Measurements from ENCODE around the gene FBXO31. TPM values are rescaled to one million over a fixed set of nuclear protein-coding genes. Genes with fewer than 3 reads are reported as not detected.
A peak's percentile ranks its signal among the peaks of the same experiment; 100 is the strongest.
"Not testable (repeated sequence)": the region's sequence is repeated elsewhere in the genome, so short reads cannot be mapped to it uniquely, and the experiment has no call there.

The FBXO31 gene
- total RNA-seq, 1 experiment from 2014 or later = 17.1 TPM

GRCh38 chr16:87391324-87391949 is 7.9 kb upstream of the FBXO31 start:
- no peak for DNase-seq
- H4K20me1 ChIP-seq (ENCODE audit: insufficient read depth, low read depth, low read length) = peaks cover 16% of the 10 kb centered on the region; the same call in 1 of the 2 replicates
- peaks cover 48% of the 10 kb centered on the region for H3K79me2 ChIP-seq (ENCODE audit: low read length)
- H2AFZ ChIP-seq (ENCODE audit: low read length) = no peak overlapping the region
- H3K4me1 ChIP-seq (ENCODE audit: low read length) = peaks cover 49% of the 10 kb centered on the region
- no peaks in the 10 kb centered on the region for H3K9me2 ChIP-seq (replicated peaks; ENCODE audit: insufficient read depth, low read length)
- no peaks in the 10 kb centered on the region for H3K9me3 ChIP-seq (ENCODE audit: low read length)
- H3K36me3 ChIP-seq (ENCODE audit: insufficient read depth, low read length) = no peaks in the 10 kb centered on the region; the same call in 1 of the 2 replicates
- peak overlapping the region; percentile 93 for H3K9ac ChIP-seq (ENCODE audit: low read length)
- H3K4me3 ChIP-seq (ENCODE audit: low read length) = peak overlapping the region; percentile 85
- peak overlapping the region; percentile 67 for H3K27ac ChIP-seq (ENCODE audit: low read length)
- peak overlapping the region; percentile 89 for H3K4me2 ChIP-seq (ENCODE audit: low read depth, low read length, poor library complexity, severe bottlenecking)
- H3K27me3 ChIP-seq (ENCODE audit: low read length) = no peaks in the 10 kb centered on the region

GRCh38 chr16:87390641-87391323 is 7.2 kb upstream of the FBXO31 start:
- peak overlapping the region; percentile 89 for H3K4me2 ChIP-seq (ENCODE audit: low read depth, low read length, poor library complexity, severe bottlenecking)

GRCh38 chr16:87389914-87390313 is 6.3 kb upstream of the FBXO31 start:
- not testable (repeated sequence) for H3K9ac ChIP-seq (ENCODE audit: low read length); DNase-seq; H3K4me2 ChIP-seq (ENCODE audit: low read depth, low read length, poor library complexity, severe bottlenecking); H2AFZ ChIP-seq (ENCODE audit: low read length); H3K27me3 ChIP-seq (ENCODE audit: low read length); H3K9me3 ChIP-seq (ENCODE audit: low read length); H3K27ac ChIP-seq (ENCODE audit: low read length); H3K9me2 ChIP-seq (replicated peaks; ENCODE audit: insufficient read depth, low read length); H3K4me3 ChIP-seq (ENCODE audit: low read length); H3K36me3 ChIP-seq (ENCODE audit: insufficient read depth, low read length)
- Histone ChIP-seq H3K79me2 (ENCODE audit: low read length) (peaks cover 37% of the 10 kb centered on the region), H4K20me1 (ENCODE audit: insufficient read depth, low read depth, low read length) (peaks cover 13% of the 10 kb centered on the region; the same call in 1 of the 2 replicates), H3K4me1 (ENCODE audit: low read length) (peaks cover 50% of the 10 kb centered on the region)

More at GRCh38 chr16:87390641-87391323, 7.2 kb upstream of the FBXO31 start:
- peak overlapping the region; percentile 67 for H3K27ac ChIP-seq (ENCODE audit: low read length)
- H4K20me1 ChIP-seq (ENCODE audit: insufficient read depth, low read depth, low read length) = peaks cover 16% of the 10 kb centered on the region; the same call in 1 of the 2 replicates
- peak overlapping the region; percentile 93 for H3K9ac ChIP-seq (ENCODE audit: low read length)
- H3K9me2 ChIP-seq (replicated peaks; ENCODE audit: insufficient read depth, low read length) = no peaks in the 10 kb centered on the region
- H3K9me3 ChIP-seq (ENCODE audit: low read length) = no peaks in the 10 kb centered on the region
- peak overlapping the region; percentile 85 for H3K4me3 ChIP-seq (ENCODE audit: low read length)
- H2AFZ ChIP-seq (ENCODE audit: low read length) = no peak overlapping the region
- peaks cover 49% of the 10 kb centered on the region for H3K4me1 ChIP-seq (ENCODE audit: low read length)
- H3K36me3 ChIP-seq (ENCODE audit: insufficient read depth, low read length) = no peaks in the 10 kb centered on the region; the same call in 1 of the 2 replicates
- peaks cover 46% of the 10 kb centered on the region for H3K79me2 ChIP-seq (ENCODE audit: low read length)
- H3K27me3 ChIP-seq (ENCODE audit: low read length) = no peaks in the 10 kb centered on the region
- peak; percentile 34 for DNase-seq

GRCh38 chr16:87389245-87389644 is 5.7 kb upstream of the FBXO31 start:
- peaks cover 9% of the 10 kb centered on the region; the same call in 1 of the 2 replicates for H4K20me1 ChIP-seq (ENCODE audit: insufficient read depth, low read depth, low read length)
- H2AFZ ChIP-seq (ENCODE audit: low read length) = peak overlapping the region; percentile 7; the same call in 1 of the 2 replicates
- H3K27ac ChIP-seq (ENCODE audit: low read length) = peak overlapping the region; percentile 92
- no peak overlapping the region; the same call in 1 of the 2 replicates for H3K9ac ChIP-seq (ENCODE audit: low read length)
- peaks cover 54% of the 10 kb centered on the region for H3K4me1 ChIP-seq (ENCODE audit: low read length)
- H3K79me2 ChIP-seq (ENCODE audit: low read length) = peaks cover 37% of the 10 kb centered on the region
- peak; percentile 40 for DNase-seq
- H3K36me3 ChIP-seq (ENCODE audit: insufficient read depth, low read length) = no peaks in the 10 kb centered on the region
- no peak overlapping the region for H3K4me3 ChIP-seq (ENCODE audit: low read length)
- peak overlapping the region; percentile 78 for H3K4me2 ChIP-seq (ENCODE audit: low read depth, low read length, poor library complexity, severe bottlenecking)
- no peaks in the 10 kb centered on the region for H3K9me3 ChIP-seq (ENCODE audit: low read length)
- H3K9me2 ChIP-seq (replicated peaks; ENCODE audit: insufficient read depth, low read length) = no peaks in the 10 kb centered on the region
- H3K27me3 ChIP-seq (ENCODE audit: low read length) = no peaks in the 10 kb centered on the region

GRCh38 chr16:87388818-87389134 is 5.2 kb upstream of the FBXO31 start:
- Histone ChIP-seq H2AFZ (ENCODE audit: low read length) (peak overlapping the region; percentile 65; the same call in 1 of the 2 replicates), H3K9me2 (replicated peaks; ENCODE audit: insufficient read depth, low read length) (no peaks in the 10 kb centered on the region), H3K79me2 (ENCODE audit: low read length) (peaks cover 33% of the 10 kb centered on the region), H3K9ac (ENCODE audit: low read length) (peak overlapping the region; percentile 64), H3K36me3 (ENCODE audit: insufficient read depth, low read length) (no peaks in the 10 kb centered on the region), H3K27me3 (ENCODE audit: low read length) (no peaks in the 10 kb centered on the region), H3K4me3 (ENCODE audit: low read length) (peak overlapping the region; percentile 56), H3K4me2 (ENCODE audit: low read depth, low read length, poor library complexity, severe bottlenecking) (peak overlapping the region; percentile 78), H3K9me3 (ENCODE audit: low read length) (no peaks in the 10 kb centered on the region), H4K20me1 (ENCODE audit: insufficient read depth, low read depth, low read length) (peaks cover 8% of the 10 kb centered on the region; the same call in 1 of the 2 replicates), H3K4me1 (ENCODE audit: low read length) (peaks cover 49% of the 10 kb centered on the region), H3K27ac (ENCODE audit: low read length) (peak overlapping the region; percentile 92)
- DNase-seq = no peak

- peak overlapping the region; percentile 56 for H3K4me3 ChIP-seq (ENCODE audit: low read length)
- H3K27me3 ChIP-seq (ENCODE audit: low read length) = no peaks in the 10 kb centered on the region
- H3K4me2 ChIP-seq (ENCODE audit: low read depth, low read length, poor library complexity, severe bottlenecking) = peak overlapping the region; percentile 78
- peak overlapping the region; percentile 92 for H3K27ac ChIP-seq (ENCODE audit: low read length)
- H3K79me2 ChIP-seq (ENCODE audit: low read length) = peaks cover 29% of the 10 kb centered on the region
- peak; percentile 97 for DNase-seq
- no peaks in the 10 kb centered on the region for H3K9me2 ChIP-seq (replicated peaks; ENCODE audit: insufficient read depth, low read length)
- no peaks in the 10 kb centered on the region for H3K9me3 ChIP-seq (ENCODE audit: low read length)
- peaks cover 43% of the 10 kb centered on the region for H3K4me1 ChIP-seq (ENCODE audit: low read length)
- peak overlapping the region; percentile 77; the same call in 1 of the 2 replicates for H2AFZ ChIP-seq (ENCODE audit: low read length)
- peaks cover 4% of the 10 kb centered on the region; the same call in 1 of the 2 replicates for H4K20me1 ChIP-seq (ENCODE audit: insufficient read depth, low read depth, low read length)
- H3K36me3 ChIP-seq (ENCODE audit: insufficient read depth, low read length) = no peaks in the 10 kb centered on the region
- peak overlapping the region; percentile 64 for H3K9ac ChIP-seq (ENCODE audit: low read length)
Observed at GRCh38 chr16:87387942-87388817, 4.6 kb upstream of the FBXO31 start.

GRCh38 chr16:87384875-87385167 is 1.2 kb upstream of the FBXO31 start:
- peaks cover 59% of the 10 kb centered on the region for H3K4me1 ChIP-seq (ENCODE audit: low read length)
- not testable (repeated sequence) for DNase-seq

More at GRCh38 chr16:87384875-87385167, 1.2 kb upstream of the FBXO31 start:
- H3K27me3 ChIP-seq (ENCODE audit: low read length); H2AFZ ChIP-seq (ENCODE audit: low read length); H3K9me3 ChIP-seq (ENCODE audit: low read length); H3K36me3 ChIP-seq (ENCODE audit: insufficient read depth, low read length); H3K9me2 ChIP-seq (replicated peaks; ENCODE audit: insufficient read depth, low read length): not testable (repeated sequence)
- peak overlapping the region; percentile 92 for H3K9ac ChIP-seq (ENCODE audit: low read length)
- peaks cover 51% of the 10 kb centered on the region for H3K79me2 ChIP-seq (ENCODE audit: low read length)
- H3K4me3 ChIP-seq (ENCODE audit: low read length) = peak overlapping the region; percentile 93
- H3K27ac ChIP-seq (ENCODE audit: low read length) = peak overlapping the region; percentile 82; the same call in 1 of the 2 replicates
- peak overlapping the region; percentile 85 for H3K4me2 ChIP-seq (ENCODE audit: low read depth, low read length, poor library complexity, severe bottlenecking)
- H4K20me1 ChIP-seq (ENCODE audit: insufficient read depth, low read depth, low read length) = peaks cover 20% of the 10 kb centered on the region; the same call in 1 of the 2 replicates

Data from Karpas-422 (cell line).